NCI-H2171 treated with DMSO at 0.1 percent for 48 hours (cell line): ENCODE results near the gene UBFD1.
"Not testable (repeated sequence)": the region's sequence is repeated elsewhere in the genome, so short reads cannot be mapped to it uniquely, and the experiment has no call there.

Source experiments
- DNase-seq: peaks from one replicate; lab custom pipeline; 2025; lab: John Stamatoyannopoulos, UW

The UBFD1 gene, protein sequence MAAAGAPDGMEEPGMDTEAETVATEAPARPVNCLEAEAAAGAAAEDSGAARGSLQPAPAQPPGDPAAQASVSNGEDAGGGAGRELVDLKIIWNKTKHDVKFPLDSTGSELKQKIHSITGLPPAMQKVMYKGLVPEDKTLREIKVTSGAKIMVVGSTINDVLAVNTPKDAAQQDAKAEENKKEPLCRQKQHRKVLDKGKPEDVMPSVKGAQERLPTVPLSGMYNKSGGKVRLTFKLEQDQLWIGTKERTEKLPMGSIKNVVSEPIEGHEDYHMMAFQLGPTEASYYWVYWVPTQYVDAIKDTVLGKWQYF

DNA sequence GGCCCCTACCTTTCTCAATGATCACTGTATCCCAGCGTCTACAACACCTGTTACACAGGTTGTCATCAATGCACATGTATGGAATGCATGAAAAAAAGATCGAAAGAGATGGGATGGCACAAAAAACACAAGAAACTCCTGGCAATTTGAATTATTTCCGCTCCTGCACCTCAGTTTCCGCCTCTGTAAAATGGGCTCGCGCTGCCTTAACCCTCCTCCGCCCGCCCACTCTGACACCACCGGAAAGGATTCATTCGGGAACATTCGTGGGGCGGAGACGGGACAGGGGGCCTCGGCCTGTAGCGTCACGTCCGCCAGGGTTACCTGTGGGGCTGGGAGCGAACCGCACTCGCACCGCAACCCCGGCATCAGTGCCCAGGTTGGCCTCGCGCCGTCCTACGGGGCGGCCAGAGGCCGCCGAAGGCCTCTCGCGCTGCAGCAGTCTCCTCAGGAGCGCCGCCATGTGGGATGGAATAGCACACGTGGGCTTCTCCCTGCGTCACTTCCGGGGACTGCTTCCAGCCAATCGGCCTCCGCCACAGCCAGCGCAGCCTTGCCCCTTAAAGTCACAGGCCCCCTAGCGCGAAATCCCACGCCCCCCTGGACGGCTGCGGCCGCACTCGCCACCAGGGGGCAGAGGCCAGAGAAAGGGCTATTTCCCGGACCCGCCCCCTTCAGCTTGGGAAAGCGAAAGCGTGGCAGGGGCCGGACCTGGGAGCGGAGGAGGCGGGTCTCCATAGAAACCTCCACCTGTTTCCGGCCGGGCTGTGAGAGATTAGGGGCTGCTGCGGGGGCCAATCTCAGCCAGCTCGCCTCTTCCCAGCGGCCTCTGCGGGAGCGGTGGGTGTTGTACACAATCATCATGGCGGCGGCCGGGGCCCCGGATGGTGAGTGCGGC lies at the start of gene UBFD1, which contains the start of gene EARS2:
TSS of gene UBFD1 (plus strand) at position 847 of the 898 bp plus-strand sequence. CDS start at position 863, 16 bp downstream.
TSS of gene EARS2 (minus strand) at position 470 of the 898 bp plus-strand sequence. CDS start at position 463, 7 bp downstream.
- peak; percentile 98 for DNase-seq

DNA sequence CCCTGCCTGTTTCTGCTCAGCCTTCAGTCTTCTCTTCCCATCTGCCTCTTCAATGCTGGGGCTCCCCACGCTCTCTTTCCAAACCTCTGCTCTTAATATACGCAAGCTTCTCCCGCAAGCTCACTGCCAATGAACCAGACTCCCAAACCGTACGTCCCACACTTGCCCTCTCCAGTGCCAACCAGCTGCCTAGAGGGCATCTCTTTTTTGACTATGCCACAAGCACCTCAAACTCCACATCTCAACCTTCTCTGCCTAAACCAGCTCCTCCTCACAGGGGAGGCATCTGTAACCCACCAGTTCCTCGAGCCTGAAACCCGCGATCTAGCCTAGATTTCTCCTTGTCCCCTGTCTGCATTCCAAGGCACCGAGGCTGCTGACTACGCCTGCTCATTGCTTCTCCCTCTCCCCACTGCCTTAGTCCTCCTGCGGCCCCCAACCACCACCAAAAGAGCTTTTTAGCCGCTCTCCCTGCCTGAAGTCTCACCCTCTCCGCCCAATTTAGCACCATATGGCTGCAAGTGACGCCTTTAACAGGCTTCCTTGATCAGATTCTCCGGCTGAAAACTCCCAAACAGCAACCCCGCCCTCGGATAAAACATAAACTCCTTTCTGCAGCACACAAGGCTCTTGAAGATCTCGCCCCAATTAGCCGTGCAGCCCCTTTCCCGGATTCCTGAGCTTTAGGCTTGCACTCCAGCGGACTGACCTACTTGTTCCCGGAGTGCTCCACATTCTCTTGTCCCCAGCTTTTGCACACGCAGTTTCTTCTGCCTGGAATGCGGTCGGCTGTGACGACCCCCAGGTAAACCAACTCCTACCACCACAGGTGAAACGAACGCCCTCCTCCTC lies 48.7 kb upstream of the UBFD1 start:
- peak; percentile 77 for DNase-seq

DNA sequence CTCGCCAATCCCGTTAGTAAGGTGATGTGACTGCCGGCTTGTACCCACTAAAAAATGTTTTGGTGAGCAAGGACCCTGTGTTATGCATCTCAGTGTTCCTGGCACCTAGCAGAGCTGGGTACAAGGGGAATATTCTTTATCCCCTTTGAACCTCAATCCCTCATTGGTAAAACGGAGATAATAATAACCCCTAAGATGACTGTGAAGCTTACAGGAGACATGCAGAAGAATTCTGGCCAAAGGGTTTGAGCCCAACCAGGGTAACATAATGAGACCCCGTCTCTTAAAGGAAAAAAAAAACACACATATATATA lies 48.1 kb upstream of the UBFD1 start:
- no peak for DNase-seq

DNA sequence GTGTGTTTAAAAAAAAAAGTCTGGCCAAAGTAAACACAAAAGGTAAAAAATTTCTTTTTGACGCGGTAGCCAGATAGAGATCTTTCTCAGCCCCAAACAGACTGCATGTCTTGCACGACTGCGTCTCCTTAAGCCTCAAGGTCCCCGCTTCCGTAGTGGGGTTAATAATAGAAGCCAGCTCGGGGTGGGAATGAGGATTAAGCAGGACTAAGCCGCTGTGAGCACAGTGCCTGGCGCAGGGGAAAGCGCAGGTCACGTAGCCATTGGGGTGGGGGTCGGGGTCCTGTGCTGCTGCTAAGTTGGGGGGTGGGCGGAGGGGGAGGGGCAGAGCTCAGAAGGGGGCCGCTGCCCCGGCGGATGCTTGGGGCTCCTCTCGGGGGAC lies 47.8 kb upstream of the UBFD1 start:
- no peak for DNase-seq

DNA sequence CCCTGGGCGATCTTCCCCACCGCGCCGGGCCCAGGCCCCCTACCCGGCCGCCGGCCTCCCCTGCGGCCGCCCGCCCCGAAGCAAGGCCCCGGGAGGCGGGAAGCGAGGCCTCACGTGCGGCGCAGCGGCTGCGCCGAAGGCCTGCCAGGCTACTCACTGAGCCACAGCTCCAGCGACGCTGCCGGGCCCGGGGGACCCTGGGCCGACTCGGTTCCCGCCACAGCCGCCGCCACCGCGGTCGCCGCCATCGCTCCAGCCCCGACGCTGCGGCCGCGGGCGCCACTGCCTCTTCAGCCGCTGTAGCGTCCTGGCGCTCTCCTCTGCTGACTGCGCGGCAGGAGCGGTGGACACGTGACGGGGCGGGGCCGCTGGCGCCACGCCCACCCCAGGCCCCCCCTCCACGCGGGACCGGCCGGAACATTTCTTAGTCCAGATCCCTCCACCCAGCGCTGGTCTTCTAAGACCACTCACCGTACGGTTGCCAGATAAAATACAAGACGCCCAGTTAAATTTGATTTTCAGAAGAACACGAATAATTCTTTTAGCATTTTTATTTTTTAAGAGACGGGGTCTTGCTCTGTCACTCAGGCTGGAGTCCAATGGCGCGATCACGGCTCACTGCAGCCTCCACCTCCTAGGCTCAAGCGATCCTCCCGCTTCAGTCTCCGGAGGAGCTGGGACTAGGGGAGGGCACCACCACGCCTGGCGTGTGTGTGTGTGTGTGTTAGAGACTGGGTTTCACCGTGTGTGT lies 47.2 kb upstream of the UBFD1 start, which contains the start of gene GGA2:
TSS of gene GGA2 (minus strand) at position 331 of the 751 bp plus-strand sequence. CDS start at position 248, 83 bp downstream.
- peak; percentile 79 for DNase-seq

DNA sequence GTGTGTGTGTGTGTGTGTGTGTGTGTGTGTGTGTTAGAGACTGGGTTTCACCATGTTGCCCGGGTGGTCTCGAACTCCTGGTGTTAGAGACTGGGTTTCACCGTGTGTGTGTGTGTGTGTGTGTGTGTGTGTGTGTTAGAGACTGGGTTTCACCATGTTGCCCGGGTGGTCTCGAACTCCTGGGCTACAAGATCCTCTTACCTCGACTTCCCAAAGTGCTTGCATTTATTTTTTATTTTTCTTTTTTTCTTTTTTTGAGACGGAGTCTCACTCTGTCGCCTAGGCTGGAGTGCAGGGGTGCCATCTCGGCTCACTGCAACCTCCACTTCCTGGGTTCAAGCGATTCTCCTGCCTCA lies 46.6 kb upstream of the UBFD1 start:
- DNase-seq: not testable (repeated sequence)

DNA sequence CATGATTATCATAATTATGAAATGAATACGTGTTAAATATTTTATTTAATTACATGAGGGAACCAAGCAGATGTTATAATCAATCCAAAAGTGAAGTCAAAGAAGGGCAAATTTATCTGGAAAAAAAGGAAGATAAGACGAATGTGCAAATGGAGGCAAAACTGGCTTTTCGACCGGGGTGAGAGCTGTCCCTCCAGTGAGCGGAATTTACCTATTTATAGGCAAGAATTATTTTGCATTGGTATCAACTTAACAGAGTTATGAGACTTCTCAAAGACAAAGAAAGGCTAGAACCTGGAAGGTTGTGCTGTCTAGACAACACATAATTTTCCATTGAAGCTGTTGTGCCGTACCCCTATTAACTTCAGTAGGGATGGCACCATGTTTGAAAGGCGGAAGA lies 45.8 kb upstream of the UBFD1 start:
- no peak for DNase-seq

DNA sequence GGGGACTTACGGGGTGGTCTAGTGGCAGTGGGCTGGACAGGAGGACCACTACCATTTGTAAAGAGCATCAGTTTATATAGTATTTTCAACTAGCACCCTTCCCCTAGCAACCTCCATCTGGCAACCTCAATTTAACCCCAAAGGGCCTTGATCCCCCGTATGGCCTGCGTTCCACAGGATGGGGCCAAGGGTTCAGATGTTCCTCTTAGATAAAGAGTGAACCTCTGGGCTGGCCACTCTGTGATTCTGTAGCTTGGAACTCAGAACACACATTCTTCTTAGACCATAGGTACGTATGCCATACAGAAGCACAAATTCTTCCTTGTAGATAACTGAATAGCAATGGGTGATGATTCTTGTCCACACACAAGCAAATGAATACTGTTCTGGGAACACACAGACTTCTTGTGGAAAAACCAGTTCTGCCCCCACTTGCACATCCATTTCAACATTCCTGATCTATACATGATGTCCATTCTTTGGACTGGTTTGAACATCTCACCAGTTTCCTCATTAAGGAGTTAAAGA lies 45.3 kb upstream of the UBFD1 start:
- no peak for DNase-seq

DNA sequence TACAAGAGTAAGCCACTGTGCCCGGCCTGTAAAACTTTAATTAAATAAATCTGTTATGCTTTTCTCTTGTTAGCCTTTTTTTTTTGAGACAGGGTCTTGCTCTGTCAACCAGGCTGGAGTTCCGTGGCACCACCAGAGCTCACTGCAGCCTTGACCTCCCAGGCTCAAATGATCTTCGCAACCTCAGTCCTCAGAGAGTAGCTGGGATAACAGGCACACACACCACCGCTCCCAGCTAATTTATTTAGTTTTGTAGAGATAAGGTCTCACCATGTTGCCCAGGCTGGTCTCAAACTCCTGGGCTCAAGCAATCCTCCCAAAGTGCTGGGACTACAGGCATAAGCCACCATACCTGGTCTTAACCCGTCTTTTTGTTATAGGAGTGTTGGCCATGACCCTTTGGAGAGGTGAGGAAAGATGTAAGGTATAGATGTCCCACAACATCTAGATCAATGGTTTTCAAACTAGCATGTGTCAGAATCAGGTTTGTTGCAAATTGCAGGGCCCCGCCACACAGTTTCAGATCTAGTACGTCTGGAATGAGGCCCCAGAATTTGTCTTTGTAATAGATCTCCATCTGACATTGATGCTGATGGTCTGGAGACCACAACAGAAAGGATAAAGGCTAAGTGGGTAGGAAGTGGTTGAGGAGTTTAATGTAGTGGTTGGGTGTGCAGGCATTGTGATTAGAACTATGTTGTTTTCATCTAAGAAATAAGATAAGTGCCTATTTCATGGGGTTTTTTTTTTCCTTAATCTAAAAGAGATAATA lies 43.0 kb upstream of the UBFD1 start:
- no peak for DNase-seq

DNA sequence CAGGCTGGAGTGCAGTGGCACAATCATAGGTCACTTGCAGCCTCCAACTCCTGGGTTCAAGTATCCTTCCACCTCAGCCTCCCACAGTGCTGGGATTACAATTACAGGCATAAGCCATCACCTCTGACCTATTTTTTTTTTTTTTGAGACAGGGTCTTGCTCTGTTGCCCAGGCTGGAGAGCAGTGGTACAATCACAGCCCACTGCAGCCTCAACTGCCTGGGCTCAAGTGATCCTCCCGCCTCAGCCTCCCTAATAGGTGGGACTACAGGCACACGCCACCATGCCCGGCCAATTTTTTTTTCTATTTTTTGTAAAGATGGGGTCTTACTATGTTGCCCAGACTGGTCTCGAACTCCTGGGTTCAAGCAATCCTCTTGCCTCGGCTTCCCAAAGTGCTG lies 41.6 kb upstream of the UBFD1 start:
- no peak for DNase-seq

DNA sequence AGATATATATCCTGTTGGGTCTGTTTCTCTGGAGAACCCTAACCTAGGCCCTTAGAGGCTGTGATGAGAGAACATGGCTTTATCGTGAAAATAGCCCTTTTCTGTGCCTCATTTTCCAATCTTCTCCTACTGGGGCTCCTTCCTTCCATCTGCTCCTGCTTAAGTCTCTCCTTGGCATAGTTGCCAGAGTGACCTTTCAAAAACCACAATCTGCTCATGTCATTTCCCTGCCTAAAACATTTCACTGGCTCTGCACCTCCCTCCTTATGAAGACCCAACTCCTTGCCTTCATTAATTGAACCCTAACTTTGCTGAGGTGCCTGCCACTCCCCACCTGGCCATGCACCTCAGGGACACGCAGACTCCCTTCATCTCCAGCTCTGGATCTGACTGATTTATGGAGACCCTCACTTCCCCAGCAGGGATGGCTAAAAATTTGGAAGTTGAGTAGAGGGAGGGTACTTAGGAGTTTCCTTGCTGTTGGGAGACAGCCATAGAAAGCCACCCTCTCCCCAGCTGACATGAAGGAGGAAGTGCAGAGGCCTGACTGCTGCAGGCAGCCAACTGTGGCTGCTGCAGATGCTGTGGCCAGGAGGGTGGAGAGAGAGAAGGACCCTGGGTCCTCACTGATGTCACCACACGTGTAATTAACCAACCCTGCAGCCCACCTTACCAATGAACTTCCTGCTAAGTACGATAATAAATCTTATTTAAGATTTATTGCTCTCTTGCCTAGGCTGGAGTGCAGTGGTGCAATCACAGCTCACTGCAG lies 41.0 kb upstream of the UBFD1 start:
- no peak for DNase-seq

DNA sequence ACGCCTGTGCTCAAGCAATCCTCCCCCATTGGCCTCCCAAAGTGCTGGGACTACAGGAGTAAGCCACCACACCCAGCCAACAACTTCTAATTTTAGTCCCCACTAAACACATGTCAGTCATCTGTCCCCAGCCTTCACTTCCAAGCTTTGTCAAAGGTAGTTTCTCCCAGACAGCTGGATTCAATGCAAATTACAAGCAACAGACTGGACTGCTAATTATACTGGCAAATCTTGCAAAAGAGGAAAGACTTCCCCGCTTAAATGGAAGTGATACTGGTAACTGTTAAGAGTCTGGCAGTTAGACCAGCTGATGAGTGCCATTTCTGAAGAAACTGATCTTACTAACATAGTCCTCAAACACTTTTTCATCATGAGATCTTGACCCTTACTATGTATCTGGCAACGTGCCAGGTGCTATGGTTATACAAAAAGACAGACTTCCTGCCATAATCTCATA lies 39.1 kb upstream of the UBFD1 start:
- no peak for DNase-seq

DNA sequence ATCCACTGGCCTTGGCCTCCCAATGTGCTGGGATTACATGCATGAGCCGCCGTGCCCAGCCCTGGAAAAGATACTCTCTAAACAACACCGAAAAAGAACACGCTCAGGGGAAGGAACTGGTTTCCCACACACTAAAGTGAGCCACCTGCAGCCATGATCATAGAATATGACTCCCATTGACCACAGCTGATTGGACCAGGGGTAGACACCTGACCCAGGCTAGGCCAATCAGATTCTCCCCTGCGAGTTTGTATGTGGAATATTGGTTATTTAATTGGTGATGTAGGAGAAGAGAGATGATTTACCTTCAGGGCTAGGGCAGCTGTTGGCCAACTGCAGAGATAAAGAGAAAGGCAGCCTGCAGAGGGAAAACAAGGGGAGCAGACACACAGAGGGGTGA lies 38.2 kb upstream of the UBFD1 start:
- DNase-seq: no peak

DNA sequence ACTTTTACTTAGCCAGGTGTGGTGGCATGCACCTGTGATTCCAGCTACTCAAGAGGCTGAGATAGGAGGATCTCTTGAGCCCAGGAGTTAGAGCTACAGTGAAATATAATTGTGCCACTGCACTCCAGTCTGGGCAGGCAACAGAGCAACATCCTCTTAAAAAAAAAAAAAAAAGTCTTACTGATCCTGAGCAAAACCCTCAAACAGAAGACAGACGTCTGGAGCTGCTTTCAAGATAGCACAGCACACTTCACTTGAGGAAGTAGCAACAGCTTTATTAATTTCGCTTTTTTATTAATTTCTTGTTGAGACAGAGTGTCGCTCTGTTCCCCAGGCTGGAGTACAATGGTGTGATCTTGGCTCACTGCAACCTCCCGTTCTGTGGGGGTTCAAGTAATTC lies 37.0 kb upstream of the UBFD1 start:
- no peak for DNase-seq

DNA sequence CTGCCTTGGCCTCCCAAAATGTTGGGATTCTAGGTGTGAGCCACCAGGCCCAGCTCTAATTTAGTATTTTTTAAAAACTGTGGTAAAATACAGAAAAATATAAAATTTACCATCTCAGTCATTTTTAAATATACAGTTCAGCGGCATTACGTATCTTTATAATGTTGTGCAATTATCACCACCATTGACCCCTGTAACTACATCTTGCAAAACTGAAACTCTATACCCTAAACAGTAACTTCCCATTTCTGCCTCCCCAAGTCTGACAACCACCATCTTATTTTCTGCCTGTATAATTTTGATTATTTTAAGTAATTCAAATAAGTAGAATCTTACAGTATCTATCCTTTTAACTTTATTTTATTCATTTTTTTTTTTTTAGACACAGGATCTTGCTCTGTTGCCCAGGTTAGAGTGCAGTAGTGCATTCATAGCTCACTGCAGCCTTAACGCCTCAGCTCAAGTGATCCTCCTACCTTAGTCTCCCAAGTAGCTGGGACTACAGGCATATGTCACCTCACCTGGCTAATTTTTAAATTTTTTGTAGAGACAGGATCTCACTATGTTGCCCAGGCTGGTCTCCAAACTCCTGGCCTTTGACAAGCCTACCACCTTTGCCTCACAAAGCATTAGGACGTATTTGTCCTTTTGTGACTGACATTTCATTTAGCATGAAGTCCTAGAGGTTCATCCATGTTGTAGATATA lies 36.3 kb upstream of the UBFD1 start:
- DNase-seq: no peak

DNA sequence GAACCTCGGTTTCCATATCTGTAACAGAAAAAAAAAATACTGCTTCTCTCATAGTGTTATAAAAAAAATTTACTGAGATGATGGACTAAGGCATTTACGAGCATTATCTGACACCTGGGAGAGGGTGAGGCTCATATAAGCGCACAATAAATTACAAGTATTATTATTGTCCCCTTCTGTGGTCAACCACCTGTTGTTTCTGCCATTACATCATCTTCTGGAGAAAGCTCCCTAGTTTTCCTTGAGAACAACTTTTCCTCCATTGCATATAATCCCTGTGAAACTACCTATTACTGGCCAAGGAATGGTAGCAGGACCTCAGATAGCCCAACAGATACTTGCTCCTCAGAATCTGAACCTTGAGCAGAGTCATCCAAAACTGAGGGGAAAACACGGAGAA lies 35.6 kb upstream of the UBFD1 start:
- no peak for DNase-seq

DNA sequence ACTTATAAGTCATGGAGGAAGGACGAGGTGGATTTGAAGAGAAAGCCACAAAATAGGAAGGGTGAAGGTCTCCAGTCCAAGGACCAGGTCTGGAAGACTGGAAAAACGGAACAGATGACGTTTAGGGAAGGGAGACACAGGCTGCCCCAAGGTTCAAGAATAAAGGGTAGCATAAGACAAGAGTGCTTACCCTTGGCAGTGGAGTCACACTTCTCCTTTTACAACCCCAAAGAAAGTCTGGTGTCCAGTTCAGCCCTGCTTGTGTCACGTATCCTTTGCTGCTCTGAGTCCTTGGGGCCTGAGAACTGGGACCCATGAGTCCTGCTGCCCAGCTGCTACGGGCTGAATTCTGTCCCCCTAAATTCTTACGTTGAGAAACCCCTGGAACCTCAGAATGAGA lies 34.2 kb upstream of the UBFD1 start:
- no peak for DNase-seq

DNA sequence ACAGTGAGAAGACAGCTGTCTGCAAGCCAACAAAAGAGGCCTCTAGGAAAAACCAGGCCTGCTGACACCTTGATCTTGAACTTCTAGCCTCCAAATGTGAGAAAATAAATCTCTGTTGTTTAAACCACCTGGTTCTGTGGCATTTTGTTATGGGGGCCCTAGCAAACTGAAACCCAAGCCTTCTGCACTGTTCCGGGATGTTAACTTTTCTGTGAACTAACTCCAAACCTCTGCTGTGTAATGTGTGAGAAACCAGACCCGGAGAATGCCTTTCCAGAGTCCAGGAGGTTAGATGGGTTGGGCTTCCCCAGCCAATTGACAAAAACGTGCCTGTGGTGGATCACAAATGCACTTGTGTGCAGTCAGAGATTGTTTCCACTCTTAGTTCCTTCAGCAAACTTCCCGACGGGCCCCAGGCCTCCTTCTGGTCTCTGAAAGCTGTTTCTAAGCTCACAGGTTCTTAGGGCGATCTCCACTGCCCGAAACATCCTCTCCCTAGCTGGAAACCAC lies 33.6 kb upstream of the UBFD1 start:
- DNase-seq: no peak

DNA sequence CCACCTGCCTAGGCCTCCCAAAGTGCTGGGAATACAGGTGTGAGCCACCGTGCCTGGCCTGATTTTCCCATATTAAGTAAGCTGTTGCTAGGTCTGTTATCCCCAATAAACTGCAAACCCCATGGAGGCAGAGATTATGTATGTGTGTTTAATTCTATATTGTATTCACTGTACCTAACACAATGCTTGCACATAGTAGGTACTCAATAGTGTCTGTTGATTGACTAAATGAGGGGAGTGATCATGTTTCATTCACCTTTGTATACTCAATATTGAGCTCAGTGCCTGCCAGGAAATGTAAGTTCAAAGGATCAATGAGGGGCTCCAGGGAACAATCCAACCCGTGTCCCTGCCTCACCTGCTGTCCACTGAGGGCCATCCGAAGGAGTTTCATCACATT lies 32.6 kb upstream of the UBFD1 start:
- no peak for DNase-seq
